ENCODE data around the gene DCTN1.

DNA sequence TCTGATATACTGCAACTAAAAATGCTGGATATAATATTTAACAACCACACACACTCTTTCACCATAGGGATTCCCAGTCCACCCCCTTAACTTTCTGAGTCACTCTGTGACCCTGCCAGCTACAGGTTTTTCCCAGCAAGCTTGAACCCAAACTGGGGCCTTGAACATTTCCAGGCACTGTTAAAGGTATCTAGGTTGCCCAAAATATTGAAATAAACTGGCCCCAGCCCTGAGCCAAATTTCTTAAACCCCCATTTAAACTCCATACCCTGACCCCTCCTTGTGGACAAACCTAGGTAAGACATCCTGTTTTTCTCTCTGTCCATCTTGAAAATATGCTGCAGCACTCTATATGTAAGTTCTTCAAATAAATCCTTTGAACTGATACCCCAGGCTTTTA lies 19.7 kb upstream of the DCTN1 start:
- TF ChIP-seq, protein P1, sequence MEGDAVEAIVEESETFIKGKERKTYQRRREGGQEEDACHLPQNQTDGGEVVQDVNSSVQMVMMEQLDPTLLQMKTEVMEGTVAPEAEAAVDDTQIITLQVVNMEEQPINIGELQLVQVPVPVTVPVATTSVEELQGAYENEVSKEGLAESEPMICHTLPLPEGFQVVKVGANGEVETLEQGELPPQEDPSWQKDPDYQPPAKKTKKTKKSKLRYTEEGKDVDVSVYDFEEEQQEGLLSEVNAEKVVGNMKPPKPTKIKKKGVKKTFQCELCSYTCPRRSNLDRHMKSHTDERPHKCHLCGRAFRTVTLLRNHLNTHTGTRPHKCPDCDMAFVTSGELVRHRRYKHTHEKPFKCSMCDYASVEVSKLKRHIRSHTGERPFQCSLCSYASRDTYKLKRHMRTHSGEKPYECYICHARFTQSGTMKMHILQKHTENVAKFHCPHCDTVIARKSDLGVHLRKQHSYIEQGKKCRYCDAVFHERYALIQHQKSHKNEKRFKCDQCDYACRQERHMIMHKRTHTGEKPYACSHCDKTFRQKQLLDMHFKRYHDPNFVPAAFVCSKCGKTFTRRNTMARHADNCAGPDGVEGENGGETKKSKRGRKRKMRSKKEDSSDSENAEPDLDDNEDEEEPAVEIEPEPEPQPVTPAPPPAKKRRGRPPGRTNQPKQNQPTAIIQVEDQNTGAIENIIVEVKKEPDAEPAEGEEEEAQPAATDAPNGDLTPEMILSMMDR (IDR thresholded peaks at IDR 0.05): peak in 5 of 6 experiments; percentile 39 to 54 (median 43)
- TF ChIP-seq POLR2A (IDR thresholded peaks at IDR 0.05): no peak

All from Peyer's patch (tissue), 4 donors.